Cerebellar cortex (tissue), 1 donor: ENCODE results near the gene CCDC183.
"Not testable (repeated sequence)": the region's sequence is repeated elsewhere in the genome, so short reads cannot be mapped to it uniquely, and the experiment has no call there.

Source experiments
- DNase-seq: peaks from one replicate; pipeline ENCODE4 v3.0.0-alpha.2; 2015; ENCODE audit warnings: low spot score

Gene CCDC183

DNA sequence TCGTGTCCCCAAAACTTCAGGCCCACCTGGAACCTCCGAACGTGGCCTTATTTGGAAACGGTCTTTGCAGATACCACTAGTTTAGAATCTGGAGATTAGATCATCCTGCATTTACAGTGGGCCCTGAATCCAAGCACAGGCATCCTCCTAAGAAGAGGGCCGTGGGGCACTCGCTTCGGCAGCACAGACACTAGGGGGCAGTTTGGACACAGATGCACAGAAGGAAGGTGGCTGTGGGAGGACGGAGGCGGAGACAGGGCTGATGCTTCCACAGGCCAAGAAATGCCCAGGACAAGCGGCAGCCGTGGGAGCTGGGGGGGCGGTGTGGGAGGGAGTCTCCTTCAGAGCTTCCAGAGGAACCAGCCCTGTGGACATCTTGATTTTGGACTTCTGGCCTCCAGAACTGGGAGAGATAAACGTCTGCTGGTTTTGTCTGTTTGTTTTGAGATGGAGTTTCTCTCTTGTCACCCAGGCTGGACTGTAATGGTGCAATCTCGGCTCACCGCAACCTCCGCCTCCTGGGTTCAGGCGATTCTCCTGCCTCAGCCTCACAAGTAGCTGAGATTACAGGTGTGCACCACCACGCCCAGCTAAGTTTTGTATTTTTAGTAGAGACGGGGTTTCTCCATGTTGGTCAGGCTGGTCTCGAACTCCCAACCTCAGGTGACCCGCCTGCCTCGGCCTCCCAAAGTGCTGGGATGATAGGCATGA is 35.1 kb upstream of the CCDC183 start:
- DNase-seq: peak; percentile 89

DNA sequence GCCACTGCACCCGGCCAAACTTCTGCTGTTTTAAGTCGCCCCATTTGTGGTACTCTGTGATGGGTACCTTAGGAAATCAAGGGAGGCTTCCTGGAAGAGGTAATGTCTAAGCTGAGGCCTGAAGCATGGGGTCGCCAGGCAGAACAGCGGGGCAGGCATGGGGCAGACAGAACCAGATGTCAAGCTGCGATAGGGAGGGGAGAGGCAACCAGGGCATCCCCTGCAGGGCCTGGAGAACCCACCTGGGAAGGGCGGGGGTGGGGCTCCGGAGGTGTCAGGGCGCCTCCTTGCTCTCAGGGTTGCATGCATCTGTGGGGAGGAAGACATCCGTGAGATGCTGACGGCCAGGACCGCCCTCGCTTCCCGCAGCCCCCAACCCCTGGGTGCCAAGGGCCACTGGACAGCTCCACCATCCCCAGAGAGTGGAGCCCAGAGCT is 34.6 kb upstream of the CCDC183 start:
- no peak for DNase-seq

DNA sequence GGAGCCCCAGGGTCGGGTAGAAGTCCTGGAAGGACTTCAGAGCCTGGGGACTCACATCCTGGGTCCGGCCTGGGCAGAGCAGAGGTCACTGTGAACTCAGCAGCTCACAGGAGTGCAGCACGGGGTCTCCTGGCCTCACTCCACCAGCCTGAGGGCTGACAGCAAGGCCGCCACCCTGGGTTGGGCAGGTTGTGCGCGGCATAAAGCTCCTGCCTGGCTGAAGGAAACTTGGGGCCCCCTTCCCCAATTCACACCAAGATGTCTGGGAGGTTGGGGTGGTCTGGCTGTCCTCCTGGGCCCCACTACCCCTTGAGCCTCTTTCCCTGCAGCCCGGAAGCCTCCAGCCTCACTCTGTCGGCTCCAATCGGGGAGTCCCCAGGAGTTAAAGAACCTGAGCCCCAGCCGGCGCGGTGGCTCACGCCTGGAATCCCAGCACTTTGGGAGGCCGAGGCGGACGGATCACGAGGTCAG is 33.9 kb upstream of the CCDC183 start:
- DNase-seq: no peak

DNA sequence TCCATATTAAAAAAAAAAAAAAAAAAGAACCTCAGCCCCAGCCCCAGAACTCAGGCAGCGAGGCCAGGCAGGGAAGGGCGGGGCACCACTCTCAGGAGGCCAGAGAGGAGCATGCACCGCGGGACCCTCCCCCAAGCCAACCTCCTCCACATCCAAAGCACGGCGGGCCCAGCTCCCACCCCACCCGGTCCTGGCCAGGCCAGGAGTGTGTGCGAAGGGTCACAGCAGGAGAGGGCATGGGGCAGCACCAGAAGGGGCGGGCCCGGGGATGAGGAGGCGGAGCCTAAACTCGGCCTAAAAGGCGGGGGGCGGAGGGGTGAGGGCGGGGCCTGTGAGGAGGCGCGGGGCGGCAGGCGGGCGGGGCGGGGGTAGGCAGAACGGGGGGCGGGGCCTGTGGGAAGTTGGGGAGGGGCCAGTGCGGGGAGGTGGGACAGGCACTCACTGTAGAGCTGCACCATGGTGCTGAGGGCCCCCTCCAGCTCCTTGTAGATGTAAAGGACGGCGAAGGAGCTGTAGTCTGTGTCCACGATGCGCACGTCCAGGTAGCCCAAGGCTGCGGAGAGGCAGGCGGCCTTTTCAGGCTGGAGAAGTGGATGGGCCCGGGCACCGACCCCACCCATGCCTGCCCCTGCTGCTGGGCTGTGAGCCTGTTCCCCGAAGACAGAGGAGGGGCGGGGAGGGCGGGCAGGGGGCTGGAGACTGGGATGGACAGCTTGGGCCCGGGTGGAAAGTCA is 33.1 kb upstream of the CCDC183 start:
- DNase-seq: peak; percentile 65

DNA sequence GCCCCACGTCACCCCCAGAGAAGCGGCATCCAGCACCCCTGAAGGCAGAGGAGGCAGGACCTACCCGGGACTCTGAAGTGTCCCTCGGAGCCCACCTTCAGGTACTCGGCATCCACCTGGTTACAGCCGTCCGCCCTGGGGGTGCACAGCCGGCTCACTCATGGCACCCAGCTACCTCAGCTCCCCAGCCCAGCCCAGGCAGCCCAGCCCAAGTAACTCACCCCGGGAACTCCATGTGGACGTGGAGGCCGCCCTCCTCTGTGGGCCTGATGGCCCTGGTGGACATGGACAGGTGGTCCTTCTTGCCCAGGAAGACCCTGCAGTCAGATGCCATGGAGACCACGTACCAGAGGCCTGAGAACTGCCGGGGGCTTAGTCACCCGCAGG is 32.5 kb upstream of the CCDC183 start:
- DNase-seq: no peak

DNA sequence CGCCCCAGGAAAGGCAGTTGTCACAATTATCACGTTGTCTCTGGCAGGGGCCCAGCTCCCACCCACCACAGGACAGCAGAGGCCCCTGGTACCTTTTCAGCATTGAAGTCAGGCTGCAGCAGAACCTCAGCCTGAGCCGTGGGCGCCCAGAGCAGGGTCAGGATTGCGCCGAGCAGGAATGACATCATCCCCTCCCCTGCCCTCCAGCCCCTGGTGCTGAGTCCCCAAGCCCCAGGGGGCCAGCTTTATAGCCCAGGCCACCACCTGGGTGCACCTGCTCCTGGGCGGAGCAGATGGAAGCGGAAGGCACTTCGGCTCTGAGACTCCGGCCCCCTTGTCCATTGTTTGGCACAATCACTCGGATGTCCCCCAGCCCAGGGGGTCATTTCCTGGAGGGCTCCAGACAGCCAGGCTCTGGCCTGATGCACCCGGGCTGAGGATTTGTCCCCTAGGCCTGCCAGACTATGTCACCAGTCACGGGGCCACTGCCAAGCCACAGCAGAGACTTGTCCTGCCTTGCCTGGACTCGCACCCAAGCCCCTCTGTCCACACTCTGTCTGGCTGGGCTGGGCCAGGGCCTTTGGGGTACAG is 31.7 kb upstream of the CCDC183 start, which contains the start of gene LCN15:
LCN15 (minus strand) TSS at position 218 of the 591 bp plus-strand sequence; CDS start at position 188, 30 bp downstream.
- no peak for DNase-seq

DNA sequence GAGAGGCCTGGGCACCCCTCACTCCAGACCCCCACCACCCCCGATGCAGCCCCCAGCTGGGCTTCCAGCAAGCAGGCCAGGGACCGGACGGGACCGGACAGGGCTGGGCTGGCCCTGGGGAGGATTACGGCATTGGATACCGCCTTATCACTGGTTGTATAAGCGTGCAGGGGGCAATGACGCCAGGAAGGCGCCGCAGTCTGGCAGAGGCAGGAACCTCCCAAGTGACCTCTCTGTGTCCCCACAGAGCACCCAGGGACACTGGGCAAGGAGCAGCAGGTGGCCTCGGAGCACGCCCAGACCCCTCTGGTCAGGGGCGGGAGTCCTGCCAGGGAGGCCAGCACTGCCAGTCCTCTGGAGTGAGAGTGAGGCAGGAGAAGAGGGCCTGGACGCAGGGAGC is 31.1 kb upstream of the CCDC183 start:
- DNase-seq: no peak

DNA sequence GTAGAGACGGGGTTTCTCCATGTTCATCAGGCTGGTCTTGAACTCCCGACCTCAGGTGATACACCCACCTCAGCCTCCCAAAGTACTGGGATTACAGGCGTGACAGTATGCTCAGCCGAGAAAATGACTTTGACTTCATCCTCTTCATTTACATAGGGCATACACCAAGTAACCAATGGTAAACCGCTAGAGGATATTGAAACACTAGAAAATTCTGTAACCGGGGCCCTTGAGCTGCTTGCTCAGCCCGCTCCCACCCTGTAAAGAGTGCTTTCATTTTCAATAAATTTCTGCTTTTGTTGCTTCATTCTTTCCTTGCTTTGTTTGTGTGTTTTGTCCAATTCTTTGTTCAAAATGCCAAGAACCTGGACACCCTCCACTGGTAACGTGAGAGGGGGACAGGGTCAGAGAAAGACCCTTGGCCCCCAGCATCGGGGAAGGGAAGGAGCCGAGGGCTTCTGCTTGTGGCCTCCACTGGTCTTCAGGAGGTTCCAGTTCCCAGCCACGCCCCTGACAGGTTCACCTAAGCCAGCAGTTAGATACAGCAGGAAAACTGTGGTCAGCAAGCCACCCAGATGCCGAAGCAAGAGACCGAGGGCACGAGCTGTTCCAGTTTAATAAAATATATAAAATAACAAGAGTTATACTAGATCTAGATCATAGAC is 30.3 kb upstream of the CCDC183 start:
- DNase-seq: not testable (repeated sequence)

DNA sequence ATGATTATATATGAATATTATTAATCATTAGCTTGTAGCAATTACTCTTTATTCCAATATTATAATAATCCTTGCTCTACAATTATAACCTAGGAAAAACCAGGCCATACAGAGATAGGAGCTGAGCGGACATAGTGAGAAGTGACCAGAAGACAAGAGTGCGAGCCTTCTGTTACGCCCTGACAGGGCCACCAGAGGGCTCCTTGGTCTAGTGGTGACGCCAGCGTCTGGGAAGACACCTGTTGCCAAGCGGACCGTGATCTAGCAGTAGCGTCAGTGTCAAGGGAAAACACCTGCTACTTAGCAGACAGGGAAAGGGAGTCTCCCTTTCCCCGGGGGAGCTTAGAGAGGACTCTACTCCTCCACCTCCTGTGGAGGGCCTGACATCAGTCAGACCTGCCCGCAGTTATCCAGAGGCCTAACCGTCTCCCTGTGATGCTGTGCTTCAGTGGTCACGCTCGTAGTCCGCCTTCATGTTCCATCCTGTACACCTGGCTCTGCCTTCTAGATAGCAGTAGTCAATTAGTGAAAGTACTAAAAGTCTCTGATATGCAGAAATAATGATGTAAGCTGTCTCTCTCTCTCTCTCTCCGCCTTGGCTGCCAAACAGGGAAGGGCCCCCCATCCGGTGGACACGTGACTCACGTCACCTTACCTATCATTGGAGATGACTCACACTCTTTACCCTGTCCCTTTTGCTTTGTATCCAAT is 29.6 kb upstream of the CCDC183 start:
- peak; percentile 81 for DNase-seq

DNA sequence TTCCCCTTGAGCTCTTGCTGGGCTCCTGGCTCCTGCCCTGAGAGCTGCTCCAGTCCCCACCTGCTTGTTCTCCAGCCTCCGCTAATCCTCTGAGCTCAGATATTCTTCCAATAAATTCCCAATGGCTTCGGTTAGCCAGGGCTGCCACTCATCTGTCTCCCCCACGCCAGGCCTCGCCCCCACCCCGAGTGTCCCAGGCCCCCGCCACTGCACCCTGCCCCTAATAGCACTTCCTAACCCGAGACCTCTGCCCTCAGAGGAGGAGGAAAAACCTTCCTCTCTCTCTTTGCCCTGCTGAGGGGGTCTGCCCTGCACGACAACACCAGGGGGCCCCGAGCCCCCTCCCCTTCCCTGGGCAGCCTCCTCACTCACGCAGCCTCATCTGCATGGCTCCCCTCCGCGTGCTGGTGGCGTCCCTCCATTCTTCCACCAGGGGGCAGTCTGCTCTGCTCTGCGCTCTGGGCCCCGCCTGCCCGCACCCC is 26.4 kb upstream of the CCDC183 start:
- no peak for DNase-seq

DNA sequence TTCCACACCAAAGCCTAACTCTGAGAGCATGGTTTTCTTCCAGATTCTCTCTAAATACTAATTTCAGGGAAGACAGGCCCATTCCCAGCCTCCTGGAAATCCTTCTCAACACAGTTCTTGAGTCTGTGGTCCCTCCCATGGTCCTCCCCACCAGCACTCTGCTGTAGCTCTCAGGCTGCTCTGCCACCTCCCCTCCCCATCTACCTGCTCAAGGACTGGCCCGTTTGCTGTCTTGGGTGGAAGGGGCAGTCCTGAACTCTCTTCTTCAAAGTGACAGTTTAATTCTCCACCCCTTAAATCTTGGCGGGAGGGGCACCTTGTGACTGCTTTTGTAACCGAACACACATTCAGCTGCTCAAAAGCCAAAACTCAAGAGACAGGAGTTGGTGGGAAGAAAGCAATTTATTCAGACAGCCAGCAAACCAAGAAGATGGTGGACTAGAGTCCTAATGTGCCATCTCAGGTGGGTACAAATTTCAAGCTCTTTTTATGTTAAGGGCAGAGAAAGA is 24.2 kb upstream of the CCDC183 start:
- no peak for DNase-seq

DNA sequence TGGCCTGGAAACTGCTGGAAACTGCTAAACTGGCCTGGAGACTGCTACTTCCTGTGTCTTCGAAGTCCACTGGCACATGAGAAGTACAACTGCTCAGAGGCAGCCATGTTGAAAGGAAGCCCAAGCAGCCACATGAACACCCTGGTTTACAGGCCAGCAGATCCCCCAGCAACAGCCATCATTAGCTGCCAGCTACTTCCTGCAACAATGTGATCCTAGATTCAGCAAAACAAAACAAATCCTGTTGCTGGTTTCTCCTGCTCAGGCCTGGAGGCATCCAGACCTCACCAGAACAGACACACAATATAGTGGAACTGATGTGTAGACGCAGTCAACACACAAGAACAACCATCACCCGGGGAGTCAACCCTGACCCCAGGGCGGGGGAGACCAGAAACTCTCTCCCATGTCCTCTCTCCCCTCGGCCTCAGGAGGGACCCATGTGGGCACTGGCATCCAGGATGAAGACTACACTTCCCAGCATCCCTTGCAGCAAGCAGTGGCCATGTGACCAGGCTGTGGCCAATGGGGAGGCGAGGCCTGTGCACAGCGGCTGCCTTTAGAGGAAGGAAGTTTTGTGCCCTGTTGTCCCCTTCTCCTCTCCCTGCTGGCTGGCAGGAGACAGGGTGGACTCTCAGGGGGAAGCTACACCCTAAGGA is 22.6 kb upstream of the CCDC183 start:
- peak; percentile 68 for DNase-seq

DNA sequence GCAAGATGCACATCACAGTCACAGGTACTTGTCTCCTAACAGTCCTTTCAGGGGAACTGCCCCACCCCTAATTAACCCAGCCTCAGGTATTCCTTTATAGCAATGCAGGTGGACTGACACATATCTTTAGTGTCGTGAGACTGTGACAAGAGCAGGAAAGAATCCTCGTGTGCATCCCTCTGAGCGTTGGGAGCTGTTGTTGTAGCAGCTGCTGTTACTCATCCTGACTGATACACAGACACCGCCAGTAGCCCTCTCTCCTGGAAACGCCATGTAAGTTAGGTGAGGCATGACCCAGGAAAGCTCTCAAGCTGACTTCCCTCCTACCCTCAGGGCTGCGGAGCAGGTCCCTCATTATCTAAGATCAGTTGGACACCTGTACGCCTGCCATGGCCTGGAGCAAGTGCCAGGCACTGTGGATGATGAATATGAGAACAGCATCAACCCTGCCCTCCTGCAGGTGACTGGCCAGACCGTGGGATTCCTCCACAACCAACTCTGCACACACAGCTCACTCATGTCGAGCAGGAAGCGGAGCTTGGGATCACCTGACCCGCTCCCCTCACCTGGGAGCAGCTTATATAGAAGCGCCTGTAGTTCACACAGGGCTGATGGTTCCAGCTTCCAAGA is 21.6 kb upstream of the CCDC183 start:
- no peak for DNase-seq

DNA sequence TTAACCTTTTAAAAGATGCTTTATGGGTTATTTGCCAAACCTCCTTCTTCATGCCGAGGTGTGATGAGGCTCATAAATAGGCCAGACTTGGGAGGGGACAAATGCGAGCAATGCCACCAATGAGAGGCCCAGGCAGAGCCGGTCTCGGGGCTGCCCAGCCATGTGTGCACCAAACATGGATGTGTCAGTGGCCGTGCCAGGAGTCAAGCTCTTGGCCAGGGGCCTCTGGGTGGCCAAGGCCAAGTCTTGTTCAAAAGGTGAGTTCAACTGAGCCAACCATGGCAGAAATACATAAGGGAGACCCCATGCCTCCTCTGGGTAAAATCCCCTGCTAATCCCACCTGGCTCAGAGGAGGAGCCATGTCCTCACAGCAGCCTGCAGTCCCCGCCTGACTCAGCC is 20.9 kb upstream of the CCDC183 start:
- DNase-seq: peak; percentile 66

DNA sequence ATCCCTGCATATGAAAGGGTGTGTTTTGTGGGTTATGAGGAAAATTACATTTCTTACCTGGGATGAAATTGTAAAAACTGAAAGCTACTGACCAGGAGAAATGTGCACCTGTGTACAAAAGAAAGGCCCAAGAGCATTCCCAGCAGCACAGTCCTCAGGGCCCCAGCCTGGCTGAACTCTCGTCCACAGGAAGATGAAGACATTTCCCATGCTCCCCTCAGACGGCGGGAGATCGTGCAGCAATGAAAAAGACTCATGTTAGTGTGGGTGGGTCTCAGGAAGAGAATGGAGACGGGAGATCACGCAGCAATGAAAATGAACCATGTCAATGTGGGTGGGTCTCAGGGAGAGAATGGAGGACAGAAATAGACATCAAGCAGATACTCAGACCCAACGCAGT is 19.2 kb upstream of the CCDC183 start:
- no peak for DNase-seq

DNA sequence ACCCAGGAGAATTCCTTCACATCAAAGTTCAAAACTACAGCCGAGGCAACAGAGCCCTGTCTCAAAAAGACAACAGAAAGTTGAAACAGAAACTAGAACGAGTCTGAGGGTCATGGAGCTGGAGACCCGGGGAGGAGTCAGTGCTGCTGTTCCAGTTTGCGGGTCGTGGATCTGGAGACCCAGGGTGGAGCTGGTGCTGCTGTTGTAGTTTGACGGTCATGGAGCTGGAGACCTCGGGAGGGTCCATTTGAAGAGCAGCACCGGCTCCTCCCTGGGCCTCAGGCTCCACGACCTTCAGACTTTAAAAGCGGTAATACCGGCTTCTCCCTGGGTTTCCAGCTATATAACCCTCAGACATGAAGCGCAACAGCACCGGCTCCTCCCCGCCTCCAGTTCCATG is 18.8 kb upstream of the CCDC183 start:
- no peak for DNase-seq

DNA sequence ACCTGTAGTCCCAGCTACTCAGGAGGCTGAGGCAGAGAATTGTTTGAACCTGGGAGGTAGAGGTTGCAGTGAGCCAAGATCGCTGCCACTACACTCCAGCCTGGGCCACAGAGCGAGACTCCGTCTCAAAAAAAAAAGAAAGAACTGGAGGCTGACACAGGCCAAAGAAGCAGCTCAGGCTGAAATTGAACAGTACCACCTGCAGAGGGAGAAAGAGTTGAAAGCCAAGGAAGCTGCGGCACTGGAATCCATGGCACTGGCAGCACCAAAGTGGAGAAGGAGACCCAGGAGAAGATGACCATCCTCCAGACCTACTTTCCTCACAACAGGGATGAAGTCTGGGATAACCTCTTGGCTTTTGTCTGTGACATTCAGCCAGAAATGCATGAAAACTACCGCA is 16.3 kb upstream of the CCDC183 start:
- DNase-seq: peak; percentile 56

DNA sequence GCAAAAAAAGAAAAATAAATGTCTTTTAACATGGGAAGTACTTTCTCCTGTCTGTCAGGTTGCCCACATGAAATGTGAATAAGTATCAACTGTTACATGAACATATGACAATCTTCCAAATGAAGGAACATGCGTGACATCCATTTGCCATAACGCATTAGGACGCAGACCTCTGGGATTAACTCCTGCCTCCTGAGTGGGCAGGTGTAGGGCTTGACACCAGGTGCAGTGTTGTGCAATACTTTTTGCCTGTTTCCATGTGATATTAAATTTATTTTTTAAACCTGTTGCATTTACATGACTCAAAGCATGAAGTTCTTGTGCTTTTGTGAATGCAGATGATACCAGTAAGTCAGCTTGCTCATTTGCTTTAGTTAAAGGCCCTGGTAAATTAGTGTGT is 13.7 kb upstream of the CCDC183 start:
- no peak for DNase-seq

DNA sequence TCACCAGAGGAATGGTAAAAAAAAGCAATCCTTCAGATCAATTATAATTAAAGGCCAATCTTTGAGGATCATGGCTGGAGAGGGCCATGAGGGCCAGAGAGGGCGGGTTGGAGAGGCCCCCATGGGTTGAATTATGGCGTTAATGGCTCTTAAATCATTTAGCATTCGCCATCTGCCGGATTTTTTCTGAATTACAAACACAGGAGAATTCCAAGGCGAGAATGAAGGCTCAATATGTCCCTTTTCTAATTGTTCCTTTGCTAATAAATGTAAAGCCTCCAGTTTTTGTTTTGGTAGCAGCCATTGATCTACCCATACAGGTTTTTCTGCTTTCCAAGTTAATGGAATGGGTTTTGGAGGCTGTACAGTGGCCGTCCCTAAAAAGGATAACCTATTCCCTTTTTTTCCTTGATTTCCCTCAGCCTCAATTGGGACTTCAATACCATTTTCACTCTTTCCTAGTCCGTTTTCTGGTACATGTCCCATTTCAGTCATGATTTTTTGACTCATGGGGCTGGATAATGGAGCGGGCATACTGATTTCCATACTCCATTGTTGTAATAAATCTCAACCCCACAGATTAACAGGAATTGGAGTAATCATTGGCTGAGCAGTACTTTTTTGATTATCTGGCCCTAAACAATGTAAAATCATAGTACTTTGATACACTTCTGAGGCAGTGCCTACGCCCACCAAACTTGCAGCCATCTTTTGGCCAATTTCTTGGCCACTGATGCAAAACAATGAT is 11.7 kb upstream of the CCDC183 start:
- DNase-seq: peak; percentile 70

DNA sequence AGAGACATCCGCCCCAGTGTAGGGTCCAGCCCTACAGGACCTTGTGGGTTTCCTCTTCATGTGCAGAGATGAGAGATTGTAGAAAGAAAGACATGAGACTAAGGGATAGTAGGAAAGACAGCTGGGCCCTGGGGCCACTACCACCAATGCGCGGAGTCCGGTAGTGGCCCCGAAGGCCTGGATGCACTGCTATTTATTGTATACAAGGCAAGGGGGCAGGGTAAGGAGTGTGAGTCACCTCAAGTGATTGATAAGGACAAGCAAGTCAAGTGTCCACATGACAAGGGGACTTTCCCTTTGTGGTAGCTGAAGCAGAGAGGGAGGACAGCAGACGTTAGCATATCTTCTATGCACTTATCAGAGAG is 11.2 kb upstream of the CCDC183 start:
- no peak for DNase-seq
